GM12878 (cell line): ENCODE measurements around the gene S100A8. TPM values are rescaled to one million over a fixed set of nuclear protein-coding genes. Genes with fewer than 3 reads are reported as not detected.

Experiments
- ATAC-seq: fragments of 200-7000 bp; cut with Tn5 transposase; 3 replicates; pipeline ENCODE4 v1.9.1; 2020; ENCODE audit warnings: mild to moderate bottlenecking, moderate library complexity
- BruUV-seq: library from RNA; stranded (reverse); fragments of 400-500 nt; replicated peaks from 2 replicates; lab custom pipeline; 2021; lab: Mats Ljungman, UMichigan
- CTCF ChIA-PET: fragments of 300-600 bp; sonication (Branson Sonifier 250); formaldehyde crosslinking; extraction: SDS; loops from one replicate; lab custom pipeline; 2021; ENCODE audit warnings: inconsistent platforms; lab: Yijun Ruan, JAX
- POLR2A ChIA-PET: fragments of 350-600 bp; formaldehyde crosslinking; extraction: SDS; loops from one replicate; lab custom pipeline; 2021; ENCODE audit warnings: inconsistent platforms; lab: Charles Lee
- RAD21 ChIA-PET: fragments of 300-600 bp; sonication (Branson Sonifier 250); formaldehyde crosslinking; loops from one replicate; lab custom pipeline; 2023; ENCODE audit warnings: antibody characterized with exemption; ENCODE audit not compliant: unreplicated experiment; lab: Charles Lee
- SMC1A ChIA-PET: fragments of 300-600 bp; sonication (Branson Sonifier 250); formaldehyde crosslinking; loops from one replicate; lab custom pipeline; 2023; ENCODE audit not compliant: unreplicated experiment, uncharacterized antibody; lab: Charles Lee
- DNase-seq: peaks from one replicate; pipeline ENCODE4 v3.0.0-alpha.2; 2011; ENCODE audit warnings: low read depth, low spot score
- FAIRE-seq: peaks from 3 replicates; lab custom pipeline; 2011; peaks lifted over from hg19 to GRCh38; lab: Jason Lieb, UNC
- H2AFZ ChIP-seq: 2 replicates; pipeline ENCODE4 v1.6.0; 2011; ENCODE audit warnings: low read depth, low read length, control low read depth; ENCODE audit not compliant: control insufficient read depth
- H3K27ac ChIP-seq: 2 replicates; pipeline ENCODE4 v1.5.1; 2011; ENCODE audit warnings: control low read depth; ENCODE audit not compliant: control insufficient read depth, insufficient read depth
- H3K27me3 ChIP-seq, 2 experiments: replicated peaks in 1 of 2; 2 replicates each; pipeline versions ENCODE4 v1.6.0 to v1.6.1; 2011; ENCODE audit warnings: low read length in 1 of 2; ENCODE audit not compliant: control insufficient read depth in 2 of 2, insufficient read depth in 2 of 2
- H3K36me3 ChIP-seq, 2 experiments: 2 replicates each; pipeline ENCODE4 v1.5.1; 2011; ENCODE audit warnings: low read length in 1 of 2; ENCODE audit not compliant: control insufficient read depth in 2 of 2, insufficient read depth in 2 of 2
- H3K4me1 ChIP-seq: 2 replicates; pipeline ENCODE4 v1.6.1; 2011; ENCODE audit warnings: mild to moderate bottlenecking, low read length, moderate library complexity, mixed read lengths; ENCODE audit not compliant: control insufficient read depth, insufficient read depth
- H3K4me2 ChIP-seq: 2 replicates; pipeline ENCODE4 v1.6.0; 2011; ENCODE audit warnings: control low read depth; ENCODE audit not compliant: control insufficient read depth, insufficient read depth
- H3K4me3 ChIP-seq: fragments of 200-600 bp; sonication (generic); 2 replicates; pipeline ENCODE4 v1.5.1; 2016
- H3K79me2 ChIP-seq: 2 replicates; pipeline ENCODE4 v1.6.0; 2011; ENCODE audit warnings: low read length; ENCODE audit not compliant: control insufficient read depth, insufficient read depth
- H3K9ac ChIP-seq: 2 replicates; pipeline ENCODE4 v1.8.0; 2011; ENCODE audit warnings: low read length, control low read depth, mixed read lengths; ENCODE audit not compliant: control insufficient read depth, insufficient read depth
- H3K9me3 ChIP-seq: replicated peaks from 3 replicates; pipeline ENCODE4 v1.5.1; 2011; ENCODE audit warnings: mild to moderate bottlenecking, low read length; ENCODE audit not compliant: control insufficient read depth, insufficient read depth
- H4K20me1 ChIP-seq: 2 replicates; pipeline ENCODE4 v1.6.0; 2011; ENCODE audit not compliant: control insufficient read depth, insufficient read depth
- ESRRA ChIP-seq: IDR thresholded peaks from 2 replicates; pipeline ENCODE4 v1.6.1; 2012; ENCODE audit warnings: mild to moderate bottlenecking, low read length, improper control_type of control experiment
- NR2C1 ChIP-seq: fragments of 450-650 bp; IDR thresholded peaks from 2 replicates; pipeline ENCODE4 v1.6.1; 2017; ENCODE audit warnings: antibody characterized with exemption, mild to moderate bottlenecking, moderate library complexity
- RAD21 ChIP-seq: IDR thresholded peaks from 2 replicates; pipeline ENCODE4 v1.6.1; 2011; ENCODE audit warnings: mild to moderate bottlenecking, low read depth, low read length, moderate library complexity; ENCODE audit not compliant: insufficient read depth
- SUZ12 ChIP-seq: fragments of 200-600 bp; sonication (generic); IDR thresholded peaks from one replicate; pipeline ENCODE4 v1.6.1; 2018; ENCODE audit warnings: antibody characterized with exemption, mild to moderate bottlenecking; ENCODE audit not compliant: unreplicated experiment
- TBL1XR1 ChIP-seq: IDR thresholded peaks from 2 replicates; pipeline ENCODE4 v1.6.1; 2012; ENCODE audit warnings: low read depth, low read length, improper control_type of control experiment
- WRNIP1 ChIP-seq: IDR thresholded peaks from 2 replicates; pipeline ENCODE4 v1.6.1; 2011; ENCODE audit warnings: low read depth, low read length, improper control_type of control experiment, borderline replicate concordance
- WGBS: methylation state at CpG from one replicate; pipeline ENCODE4 v1.1.6; 2016; ENCODE audit warnings: low lambda C conversion rate; ENCODE audit not compliant: insufficient replicate concordance, insufficient coverage; ENCODE audit errors: missing lambda C conversion rate; 5-methylcytosine and 5-hydroxymethylcytosine counted together
- in situ Hi-C: fragments of 300-500 bp; cut with MboI; formaldehyde crosslinking; loops from 9 replicates; pipeline ENCODE4 v1.14.3; 2018; ENCODE audit warnings: mixed read lengths
- intact Hi-C: fragments of 100-400 bp; cut with micrococcal nuclease; formaldehyde crosslinking; loops from one replicate; pipeline ENCODE4 v1.14.2; 2022; ENCODE audit not compliant: unreplicated experiment
- polyA plus RNA-seq, 11 experiments: library from polyadenylated mRNA; depleted of rRNA in 4 of 11; unstranded in 6 of 11; stranded (reverse) in 5 of 11; fragments of >200 nt; fragmentation: Nextera tagmentation in 4 of 11; fragmentation: Illumina TruSeq in 1 of 11; extraction: Ambion mirVana in 4 of 11; extraction: Trizol in 1 of 11; gene quantifications; 1 replicate in 1 of 11; 2 replicates in 10 of 11; pipeline versions ENCODE4 v1.2.1 to v1.2.3, GENCODE V29; 2011 to 2016; ENCODE audit warnings: inconsistent platforms in 2 of 11, missing spikeins in 2 of 11, low read depth in 1 of 11
- total RNA-seq, 4 experiments: library from RNA; depleted of rRNA in 3 of 4; stranded (reverse); fragments of >200 nt in 3 of 4; fragmentation: Illumina TruSeq in 1 of 4; extraction: Trizol in 1 of 4; gene quantifications; 2 replicates each; pipeline versions ENCODE4 v1.2.1 to v1.2.3, GENCODE V29; 2013 to 2021
- TF ChIP-seq, protein P1 (sequence below): fragments of 450-650 bp; IDR thresholded peaks from 2 replicates; pipeline ENCODE4 v1.6.1; 2016; ENCODE audit warnings: mild to moderate bottlenecking

Gene S100A8
- total and polyA plus RNA-seq, 10 of the 15 experiments (the other 5 are each of a cell fraction or from before 2014, with no cell fraction given): 0.28 TPM; not detected in 9

DNA sequence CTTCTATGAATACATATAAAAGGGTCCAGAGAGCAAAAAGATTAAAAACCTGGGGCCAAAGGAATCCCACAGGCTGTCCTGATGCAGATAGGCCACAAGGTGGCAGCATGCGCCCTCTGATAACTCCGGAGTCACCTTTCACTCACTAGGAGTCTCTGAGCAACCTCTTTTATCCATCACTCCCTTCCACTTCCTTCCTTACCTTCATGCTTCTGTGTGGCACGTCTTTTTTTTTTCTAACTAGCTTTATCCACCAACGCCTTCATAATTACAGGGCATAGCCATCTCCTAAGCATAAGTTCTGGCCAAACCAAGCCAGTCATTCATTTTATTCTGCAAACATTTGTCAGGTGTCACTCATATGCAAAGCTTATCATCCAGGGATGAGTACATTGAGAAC is 38.4 kb downstream of the S100A8 start (continued):
- TF ChIP-seq SUZ12: no peak
- TF ChIP-seq WRNIP1: no peak
- TF ChIP-seq, protein P1, sequence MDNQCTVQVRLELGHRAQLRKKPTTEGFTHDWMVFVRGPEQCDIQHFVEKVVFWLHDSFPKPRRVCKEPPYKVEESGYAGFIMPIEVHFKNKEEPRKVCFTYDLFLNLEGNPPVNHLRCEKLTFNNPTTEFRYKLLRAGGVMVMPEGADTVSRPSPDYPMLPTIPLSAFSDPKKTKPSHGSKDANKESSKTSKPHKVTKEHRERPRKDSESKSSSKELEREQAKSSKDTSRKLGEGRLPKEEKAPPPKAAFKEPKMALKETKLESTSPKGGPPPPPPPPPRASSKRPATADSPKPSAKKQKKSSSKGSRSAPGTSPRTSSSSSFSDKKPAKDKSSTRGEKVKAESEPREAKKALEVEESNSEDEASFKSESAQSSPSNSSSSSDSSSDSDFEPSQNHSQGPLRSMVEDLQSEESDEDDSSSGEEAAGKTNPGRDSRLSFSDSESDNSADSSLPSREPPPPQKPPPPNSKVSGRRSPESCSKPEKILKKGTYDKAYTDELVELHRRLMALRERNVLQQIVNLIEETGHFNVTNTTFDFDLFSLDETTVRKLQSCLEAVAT: no peak
- peak; percentile 82 for TF ChIP-seq RAD21
- TF ChIP-seq, all 136 proteins: peak for 8

DNA sequence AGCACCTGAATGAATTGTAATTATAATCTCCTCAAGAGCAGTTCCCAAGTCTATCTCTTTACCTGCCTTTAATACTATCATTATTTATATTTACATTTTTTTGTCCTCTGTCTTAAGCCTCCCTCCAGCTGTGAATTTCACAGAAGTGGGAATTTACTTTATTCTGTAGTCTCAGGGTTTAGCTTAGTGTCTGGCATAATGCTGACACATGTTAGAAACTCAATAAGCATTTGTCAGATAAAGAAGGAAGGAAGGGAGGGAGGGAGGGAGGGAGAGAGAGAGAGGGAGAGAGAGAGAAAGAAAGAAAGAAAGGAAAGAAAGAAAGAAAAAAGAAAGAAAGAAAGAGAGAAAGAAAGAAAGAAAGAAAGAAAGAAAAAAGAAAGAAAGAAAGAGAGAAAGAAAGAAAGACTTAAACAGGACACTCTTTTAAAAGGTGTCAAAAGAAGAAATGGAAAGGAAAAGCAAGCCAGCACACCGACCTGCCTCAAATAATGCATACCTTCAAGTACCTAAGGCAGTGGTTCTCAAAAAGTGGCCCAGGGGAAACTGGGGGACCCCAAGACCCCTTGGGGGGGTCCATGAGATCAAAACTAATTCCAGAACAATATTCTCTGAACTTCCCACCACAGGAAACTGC is 40.4 kb downstream of the S100A8 start:
- ChIA-PET SMC1A (interaction anchor here (0.8 to 6.2 kb wide), 3 partner anchors 13 to 144 kb away, joined by 3 to 106 read pairs (median 14); partner anchors contain the start of gene PGLYRP3), RAD21 (interaction anchor here (1.1 to 8.4 kb wide), 2 partner anchors 8 to 144 kb away, joined by 3 to 94 read pairs; no protein-coding TSS in a partner anchor), CTCF (interaction anchor here (2.7 to 8.6 kb wide), 6 partner anchors 6 to 145 kb away, joined by 11 to 326 read pairs (median 42); partner anchors contain the start of gene PGLYRP3), POLR2A (no interaction called here)
- WGBS: 22% methylated on average over 1 of the region's 1 CpG
- peaks cover 20% of the 10 kb centered on the region for H3K4me1 ChIP-seq
- TF ChIP-seq NR2C1 (no peak), TBL1XR1 (no peak), ESRRA (no peak)
- in situ Hi-C loops: loop anchor here (5.0 kb wide), 1 partner anchor 147 kb away; no protein-coding TSS in a partner anchor
- H3K79me2 ChIP-seq: no peaks in the 10 kb centered on the region
- H4K20me1 ChIP-seq: no peaks in the 10 kb centered on the region
- H3K4me3 ChIP-seq: no peak overlapping the region
- DNase-seq: no peak
- H3K27me3 ChIP-seq: no peaks in the 10 kb centered on the region
- no peak for ATAC-seq
- H3K9me3 ChIP-seq: no peaks in the 10 kb centered on the region
- no peaks in the 10 kb centered on the region for H3K36me3 ChIP-seq
- no peak overlapping the region for H3K9ac ChIP-seq
- H3K27ac ChIP-seq: no peak overlapping the region
- intact Hi-C loops: no loop called here
- no peak for FAIRE-seq
- no peak overlapping the region for H2AFZ ChIP-seq
- BruUV-seq: no TSS peak
- no peak overlapping the region for H3K4me2 ChIP-seq
